ENCODE measurements around the gene TBC1D20. TPM values are rescaled to one million over a fixed set of nuclear protein-coding genes. Genes with fewer than 3 reads are reported as not detected.

The TBC1D20 gene
- polyA plus RNA-seq, 5 donors = 32.7 to 39.5 (median 36.3) TPM

DNA sequence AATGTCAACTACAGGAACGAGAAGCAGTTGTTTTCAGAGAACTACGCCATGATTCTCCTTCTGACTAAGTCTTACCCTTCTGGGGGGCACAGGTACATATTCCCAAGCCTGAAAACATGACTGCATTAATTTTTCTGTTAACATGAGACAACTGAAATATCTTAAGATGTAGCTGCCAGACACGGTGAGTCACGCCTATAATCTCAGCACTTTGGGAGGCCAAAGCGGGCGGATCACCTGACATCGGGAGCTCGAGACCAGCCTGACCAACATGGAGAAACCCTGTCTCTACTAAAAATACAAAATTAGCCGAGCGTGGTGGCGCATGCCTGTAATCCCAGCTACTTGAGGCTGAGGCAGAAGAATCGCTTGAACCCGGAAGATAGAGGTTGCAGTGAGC lies 21.7 kb downstream of the TBC1D20 start:
- no peak for DNase-seq

DNA sequence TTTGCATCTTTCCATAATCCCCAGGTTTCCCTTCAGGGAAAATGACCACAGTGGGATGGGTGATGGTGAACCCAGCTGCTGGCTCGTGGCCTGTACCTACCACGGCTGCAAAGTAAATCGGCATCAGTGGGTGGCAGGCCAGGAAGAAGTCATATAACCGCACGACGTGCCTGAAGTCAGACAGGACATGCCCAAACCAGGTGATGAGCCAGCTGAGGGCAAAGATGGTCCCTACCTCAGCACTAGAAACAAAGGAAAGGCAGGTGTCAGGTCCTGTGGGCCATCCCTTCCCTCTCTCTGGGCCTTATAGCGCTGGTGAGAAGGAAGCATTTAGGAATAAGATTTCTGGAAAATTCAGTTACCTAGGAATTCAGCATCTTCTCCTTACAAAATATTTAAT lies 22.2 kb downstream of the TBC1D20 start:
- DNase-seq = no peak

DNA sequence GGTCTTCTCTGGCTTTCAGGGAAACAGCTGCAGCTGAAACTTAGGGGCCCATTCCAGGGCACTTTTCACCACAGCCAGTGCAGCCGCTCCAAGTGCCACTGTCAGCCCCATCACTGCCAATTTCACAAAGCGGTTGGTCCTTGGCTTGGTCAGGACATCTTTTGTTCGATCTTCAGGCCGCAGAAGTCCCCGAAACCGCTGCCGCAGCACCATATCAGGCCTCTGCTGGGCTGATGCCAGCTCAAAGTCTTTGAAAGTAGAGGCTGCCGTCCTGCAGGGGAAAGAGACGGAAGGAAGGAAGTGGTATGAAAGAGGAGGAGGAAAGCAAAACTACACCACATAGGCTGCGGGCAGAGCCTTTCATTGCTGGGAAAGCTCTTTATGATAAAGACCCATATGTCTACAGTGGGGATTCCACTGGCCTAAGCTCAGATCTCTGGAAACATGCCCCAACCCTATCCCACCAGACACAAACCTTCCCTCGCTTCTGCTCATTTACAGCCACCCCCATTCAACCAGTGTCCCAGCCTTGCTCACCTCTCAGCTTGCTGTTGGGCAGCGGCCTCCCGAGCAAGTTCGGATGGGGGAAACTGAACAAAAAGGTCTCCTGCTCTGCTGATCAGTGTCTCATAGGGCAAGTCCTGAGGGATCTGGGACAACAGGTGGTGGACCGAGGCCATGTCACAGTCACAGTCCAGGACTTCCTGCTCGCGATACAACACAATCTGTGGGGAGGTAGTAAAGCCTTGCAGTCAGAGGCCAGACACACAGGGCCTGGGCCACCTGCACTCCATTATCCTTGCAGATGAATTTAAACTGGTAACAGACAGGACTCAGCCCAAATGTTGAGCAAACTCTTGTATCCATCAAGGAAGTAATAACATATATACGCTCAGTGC lies 23.5 kb downstream of the TBC1D20 start:
- no peak for DNase-seq

DNA sequence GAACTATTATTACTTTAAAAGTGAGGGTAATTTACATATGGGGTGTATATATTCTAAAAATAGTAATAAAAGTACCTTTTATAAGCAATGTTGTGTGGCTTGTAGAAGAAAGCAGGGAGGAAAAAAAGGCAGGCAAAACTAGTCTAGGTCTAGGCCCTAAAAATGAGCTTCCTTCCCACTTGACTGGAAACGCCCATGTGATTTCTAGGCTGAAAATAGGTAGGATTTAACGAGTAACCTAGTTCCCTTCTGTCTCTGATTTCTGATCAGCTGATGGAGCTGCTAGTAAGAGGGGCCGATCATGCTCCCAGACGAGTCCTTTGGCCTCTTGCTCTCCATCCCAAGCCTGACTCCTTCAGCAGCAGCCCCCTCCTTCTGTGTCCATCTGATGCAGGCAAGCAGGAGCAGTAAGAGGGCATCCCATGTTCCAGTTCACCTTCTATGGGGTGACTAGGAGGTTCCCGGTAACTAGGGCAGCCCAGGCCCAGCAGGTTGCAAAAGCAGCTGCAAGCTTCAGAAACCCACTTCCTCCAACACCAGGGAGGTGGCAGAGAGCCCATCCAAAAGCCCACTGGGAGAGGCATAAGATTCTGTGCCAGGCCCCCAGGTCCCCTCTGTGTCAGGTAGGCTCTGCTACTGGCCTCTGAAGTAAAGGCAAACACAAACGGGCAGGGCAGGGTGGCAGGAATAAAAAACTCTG lies 24.4 kb downstream of the TBC1D20 start:
- no peak for DNase-seq

DNA sequence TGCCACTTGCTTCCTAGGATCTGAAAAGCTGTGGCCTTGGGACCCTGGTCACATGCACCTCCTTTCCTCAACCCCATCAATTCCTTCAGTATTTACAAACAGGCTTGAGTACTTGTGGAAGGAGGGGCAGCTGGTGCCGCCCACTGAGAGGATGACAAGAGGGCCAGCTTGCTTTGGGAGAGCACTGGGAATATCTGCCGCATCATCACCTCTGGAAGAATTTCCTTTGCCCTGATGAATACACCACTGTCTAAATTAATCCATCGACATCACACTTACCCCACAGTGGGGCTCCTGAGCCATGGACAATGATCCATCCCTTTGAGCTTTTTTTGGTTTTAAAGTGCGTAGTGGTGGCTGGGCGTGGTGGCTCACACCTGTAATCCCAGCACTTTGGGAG lies 25.9 kb downstream of the TBC1D20 start:
- no peak for DNase-seq

DNA sequence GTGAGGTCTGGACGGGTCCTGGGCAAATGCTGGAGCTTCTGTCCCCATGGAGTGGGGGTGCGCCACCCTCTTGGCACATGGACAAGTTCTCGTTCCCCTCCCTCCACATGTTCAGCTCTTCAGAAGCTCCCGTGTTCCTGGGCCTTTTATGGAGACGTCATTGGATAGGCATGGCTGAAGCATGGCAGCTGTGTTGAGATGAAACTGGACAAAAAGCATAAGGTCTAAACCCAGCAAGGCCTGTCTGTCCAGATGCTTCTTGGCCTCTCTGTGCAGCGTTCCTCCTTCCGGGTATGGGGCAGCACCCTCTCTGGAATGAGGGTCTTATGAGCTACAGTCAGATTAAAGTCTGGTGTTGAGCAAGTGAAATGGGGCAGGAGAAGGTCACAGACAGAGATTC lies 26.8 kb downstream of the TBC1D20 start:
- no peak for DNase-seq

DNA sequence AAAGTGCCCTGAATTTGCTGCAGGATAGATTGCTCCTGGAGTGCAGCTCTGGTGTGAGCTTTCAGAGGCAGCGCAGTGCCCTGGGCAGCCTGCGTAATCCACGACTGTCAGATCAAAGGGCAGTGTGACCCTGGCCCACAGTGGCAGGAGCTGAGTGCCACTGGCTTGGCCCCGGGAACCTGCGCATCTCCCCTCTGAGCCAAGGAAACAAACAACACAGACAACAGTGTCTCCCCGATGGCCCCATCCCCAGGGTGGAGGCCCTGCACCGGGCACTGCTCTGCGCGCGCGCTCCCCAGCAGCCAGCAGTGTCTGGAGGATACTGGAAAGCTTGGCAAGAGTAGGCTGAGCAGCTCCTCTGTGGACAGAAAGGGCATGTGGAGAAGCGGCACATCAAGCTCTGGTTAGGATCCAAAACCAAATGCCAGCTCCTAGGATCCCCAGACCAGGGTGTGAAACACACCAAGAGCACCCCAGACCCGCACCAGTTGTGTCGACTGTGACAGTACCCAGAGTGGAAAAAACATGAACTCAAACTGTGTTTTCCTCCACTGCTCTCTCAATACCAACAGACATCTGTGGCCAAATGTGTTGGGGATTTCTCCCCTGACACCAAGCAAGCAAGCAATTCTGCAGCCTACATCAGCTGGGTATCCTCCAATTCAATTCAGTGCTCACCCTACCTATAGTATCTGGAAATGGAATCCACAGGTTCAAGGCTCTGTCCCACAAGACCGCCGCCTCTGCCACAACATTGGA lies 27.5 kb downstream of the TBC1D20 start:
- no peak for DNase-seq

DNA sequence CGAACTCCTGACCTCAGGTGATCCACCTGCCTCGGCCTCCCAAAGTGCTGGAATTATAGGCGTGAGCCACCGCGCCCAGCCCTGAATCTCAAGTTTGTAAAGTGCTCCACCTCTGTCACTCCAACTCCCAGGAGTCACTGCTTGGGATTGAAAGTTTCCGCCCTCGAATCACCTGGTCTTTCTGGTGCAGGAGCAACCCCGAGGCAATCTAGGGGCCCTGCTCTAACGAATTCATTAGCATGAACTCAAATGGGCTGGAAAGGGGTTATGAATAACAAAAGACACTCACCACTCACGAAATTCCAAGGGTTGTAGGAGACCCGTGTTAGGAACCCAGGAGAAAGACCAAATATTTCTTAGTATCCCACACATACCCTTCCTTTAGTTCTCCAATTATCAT lies 28.1 kb downstream of the TBC1D20 start:
- DNase-seq = no peak

DNA sequence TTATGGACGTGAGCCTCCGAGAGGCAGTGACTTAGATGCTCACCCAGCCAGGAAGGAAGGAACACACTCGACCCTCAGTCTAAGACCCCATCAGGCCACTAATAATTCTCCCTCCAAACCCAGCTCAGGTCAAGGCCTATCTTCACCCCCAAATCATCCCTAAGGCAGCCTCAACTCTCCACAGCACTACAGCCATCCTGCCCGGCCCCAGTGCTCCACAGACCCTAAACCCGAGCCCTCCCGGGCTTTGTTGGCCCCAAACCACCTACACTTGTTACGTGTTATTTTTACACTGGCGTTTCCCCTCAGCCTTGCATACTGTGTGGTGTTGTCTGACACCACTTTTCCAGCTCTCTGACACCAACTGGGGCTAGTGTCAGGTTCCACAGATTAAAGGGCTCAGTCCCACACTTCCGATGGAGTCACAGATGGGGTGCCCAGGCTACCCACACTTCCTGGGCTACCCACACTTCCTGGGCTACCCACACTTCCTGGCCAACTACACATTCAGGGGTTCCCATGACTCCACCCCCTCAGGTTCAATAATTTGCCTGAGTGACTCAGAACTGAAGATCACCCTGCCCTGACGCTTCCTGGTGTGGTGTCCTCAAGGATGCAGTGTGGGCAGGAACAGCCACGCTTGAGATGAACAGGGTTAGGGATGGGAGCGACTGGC lies 28.9 kb downstream of the TBC1D20 start:
- DNase-seq = no peak

DNA sequence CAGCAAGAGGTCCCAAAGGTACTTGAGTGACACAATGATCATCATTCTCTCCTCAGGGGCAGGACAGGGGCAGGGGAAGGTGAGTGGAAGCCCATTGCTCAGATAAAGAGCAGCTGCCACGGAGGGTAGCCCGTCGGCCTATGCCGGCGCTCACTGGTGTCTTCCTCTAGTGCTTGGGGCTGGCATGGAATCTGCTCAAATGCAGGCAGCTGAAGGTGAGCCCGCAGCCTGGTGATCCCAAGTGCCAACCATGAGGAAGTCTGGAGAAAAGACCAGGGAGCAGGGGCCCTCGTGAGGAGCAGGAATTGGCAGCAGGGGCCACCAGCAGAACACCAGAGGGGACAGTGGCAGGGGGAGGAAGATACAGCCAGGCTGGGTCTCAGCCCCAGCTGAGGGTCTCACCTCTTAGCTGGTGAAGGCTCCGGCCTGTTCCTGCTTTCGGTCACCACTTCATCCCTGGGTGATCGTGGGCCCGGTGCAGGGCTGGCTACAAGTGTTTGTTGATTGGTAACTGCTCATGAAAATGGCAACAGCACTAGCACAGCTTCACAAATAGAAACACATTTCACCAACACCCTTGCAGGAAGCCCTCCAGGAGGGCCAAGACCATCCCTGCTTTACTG lies 29.5 kb downstream of the TBC1D20 start:
- no peak for DNase-seq

DNA sequence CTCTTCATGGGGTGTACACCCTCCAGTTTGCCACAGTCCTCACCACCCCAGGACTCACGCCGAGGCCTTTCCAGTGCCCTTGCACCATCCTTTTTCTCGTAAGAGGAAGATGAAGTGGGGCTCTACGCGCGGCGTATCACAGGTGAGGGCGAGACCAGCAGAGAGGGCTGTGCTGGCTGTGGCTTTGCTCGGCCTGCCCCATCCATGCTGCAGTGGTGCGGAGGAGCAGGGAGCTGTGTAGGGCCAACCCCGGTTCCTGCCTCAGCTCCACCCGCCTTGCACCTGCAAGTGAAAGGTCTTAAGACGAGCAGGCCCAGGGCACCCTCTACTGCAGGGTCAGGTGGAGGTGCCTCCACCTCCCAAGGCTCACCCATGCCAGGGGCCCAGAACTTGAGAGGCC lies 30.1 kb downstream of the TBC1D20 start:
- no peak for DNase-seq

DNA sequence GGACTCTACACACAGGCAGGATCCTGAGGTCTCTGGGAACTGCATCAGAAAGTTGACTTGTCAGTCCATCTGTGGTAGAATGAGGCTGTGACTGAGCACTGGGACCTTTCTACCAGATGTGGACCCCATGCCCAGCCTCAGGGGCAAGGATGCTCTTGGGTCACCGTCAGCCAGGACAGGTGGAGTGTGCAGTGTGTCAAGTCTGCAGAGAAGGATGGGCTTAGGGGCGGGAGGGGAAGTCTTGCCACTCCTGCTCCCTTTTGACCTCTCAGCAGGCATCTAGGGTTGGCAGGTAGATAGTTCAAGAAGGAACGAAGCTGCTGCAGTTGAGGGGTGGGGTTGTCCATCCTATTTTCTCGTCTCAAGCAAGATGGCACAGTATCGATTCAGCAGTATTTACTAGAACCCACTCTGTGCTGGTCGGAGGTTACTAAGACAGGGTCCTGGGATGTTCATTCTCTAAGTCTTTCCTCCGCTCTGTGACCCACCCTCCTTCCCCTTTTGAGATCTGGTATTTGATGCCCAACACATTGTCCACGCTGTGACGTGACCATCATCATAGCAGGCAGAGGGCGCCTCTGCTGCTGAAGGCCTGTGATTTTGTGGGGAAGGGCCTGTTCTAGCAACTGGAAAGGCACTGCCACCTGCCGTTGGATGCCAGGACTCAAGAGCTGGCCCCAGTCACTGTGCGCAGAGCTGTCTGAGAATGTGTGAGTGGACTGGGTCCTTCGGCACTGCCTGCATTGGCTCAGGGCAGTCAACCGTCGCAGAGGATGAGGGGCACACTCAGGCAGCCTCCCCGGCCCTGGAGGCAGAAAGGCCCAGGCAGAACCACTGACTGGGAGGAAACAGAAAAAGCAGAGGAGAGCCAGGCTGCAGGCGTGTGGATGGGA lies 31.1 kb downstream of the TBC1D20 start:
- DNase-seq = peak; percentile 30 to 55

DNA sequence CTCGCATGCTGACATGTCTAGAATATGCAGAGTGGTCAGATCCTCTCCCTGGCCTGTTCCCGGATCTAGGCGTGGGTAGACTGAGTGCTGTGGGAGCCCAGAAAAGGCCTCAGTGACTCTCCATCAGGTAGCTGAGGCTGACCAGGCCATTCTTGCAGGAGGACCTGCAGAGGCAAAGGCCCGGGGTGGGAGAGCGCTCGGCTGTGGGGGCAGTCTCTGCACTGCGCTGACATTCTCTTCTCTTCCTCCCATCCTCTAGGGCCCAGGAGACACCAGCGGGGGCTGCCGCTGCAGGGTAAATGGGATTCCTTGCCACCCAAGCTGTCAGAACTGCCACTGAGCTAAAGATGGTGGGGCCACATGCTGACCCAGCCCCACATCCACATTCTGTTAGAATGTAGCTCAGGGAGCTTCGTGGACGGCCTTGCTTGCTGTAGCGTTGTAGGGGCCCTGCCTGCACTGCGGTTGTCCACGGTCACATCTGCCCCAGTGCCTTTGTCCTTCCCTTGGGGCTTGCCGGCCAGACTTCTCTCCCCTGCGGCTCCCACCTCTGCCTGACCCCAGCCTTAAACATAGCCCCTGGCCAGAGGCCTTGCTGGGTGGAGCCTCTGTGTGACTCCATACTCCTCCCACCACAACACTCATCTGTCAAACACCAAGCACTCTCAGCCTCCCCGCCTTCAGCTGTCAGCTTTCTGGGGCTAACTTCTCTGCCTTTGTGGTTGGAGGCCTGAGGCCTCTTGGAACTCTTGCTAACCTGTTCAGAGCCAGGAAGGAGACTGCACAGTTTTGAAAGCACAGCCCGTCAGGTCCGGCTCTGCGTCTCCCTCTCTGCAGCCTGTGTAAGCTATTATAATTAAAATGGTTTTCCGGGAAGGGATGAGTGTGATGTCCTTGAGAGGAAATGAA lies 32.0 kb downstream of the TBC1D20 start:
- no peak for DNase-seq

DNA sequence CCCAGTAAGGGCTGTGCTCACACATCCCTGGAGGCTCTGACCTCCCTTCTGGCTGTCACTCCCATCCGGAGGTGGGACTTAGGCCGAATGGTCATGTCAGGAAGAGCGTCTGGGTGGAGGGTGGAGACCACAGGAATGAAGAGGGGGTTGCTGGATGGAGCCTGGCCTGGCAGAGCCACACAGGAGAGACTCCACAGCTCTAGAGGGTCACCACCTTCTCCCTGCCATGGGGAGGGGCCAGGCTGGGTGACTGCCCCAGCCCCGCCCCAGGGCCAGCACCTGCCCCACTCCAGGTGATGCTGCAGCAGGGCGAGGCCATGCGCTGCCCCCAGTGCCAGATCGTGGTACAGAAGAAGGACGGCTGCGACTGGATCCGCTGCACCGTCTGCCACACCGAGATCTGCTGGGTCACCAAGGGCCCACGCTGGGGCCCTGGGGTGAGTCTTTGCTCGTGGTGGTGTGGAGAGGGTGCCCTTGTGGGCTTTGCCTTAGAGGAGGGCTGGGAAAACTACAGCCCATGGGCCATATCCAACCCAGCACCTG lies 33.6 kb downstream of the TBC1D20 start:
- no peak for DNase-seq

DNA sequence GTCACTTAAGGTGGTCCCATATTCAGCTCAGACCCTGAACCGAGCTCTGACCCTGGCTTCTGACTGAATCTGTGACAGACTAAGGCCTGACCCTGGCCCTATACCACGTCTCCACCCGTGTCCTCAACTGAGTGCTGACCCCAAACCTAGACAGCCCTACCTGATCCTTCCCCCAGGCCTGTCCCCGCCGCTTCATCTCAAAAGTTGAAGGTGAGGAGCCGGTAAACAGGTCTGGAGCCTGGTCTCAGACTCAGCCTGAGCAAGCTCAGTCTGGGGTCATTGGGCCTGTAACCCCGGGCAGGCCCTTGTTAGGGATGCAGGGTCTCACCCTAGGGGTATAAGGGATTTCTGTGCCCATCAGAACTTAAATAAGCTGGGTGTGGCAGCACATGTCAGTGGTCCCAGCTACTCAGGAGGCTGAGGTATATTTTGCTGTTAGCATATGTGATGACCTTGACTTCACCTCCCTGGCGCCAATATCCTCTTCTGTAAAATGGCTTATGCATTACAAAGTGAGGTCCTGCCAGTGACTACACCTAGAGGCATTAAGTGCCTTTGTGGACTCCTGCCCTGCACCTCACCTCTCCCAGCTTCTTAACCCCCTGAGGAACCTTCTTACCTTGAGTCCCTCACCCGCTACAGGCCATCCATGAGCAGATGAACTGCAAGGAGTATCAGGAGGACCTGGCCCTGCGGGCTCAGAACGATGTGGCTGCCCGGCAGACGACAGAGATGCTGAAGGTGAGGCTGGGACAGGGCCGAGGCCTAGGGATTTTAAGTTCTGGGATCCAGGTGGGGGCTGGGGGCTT lies 34.3 kb downstream of the TBC1D20 start:
- no peak for DNase-seq

DNA sequence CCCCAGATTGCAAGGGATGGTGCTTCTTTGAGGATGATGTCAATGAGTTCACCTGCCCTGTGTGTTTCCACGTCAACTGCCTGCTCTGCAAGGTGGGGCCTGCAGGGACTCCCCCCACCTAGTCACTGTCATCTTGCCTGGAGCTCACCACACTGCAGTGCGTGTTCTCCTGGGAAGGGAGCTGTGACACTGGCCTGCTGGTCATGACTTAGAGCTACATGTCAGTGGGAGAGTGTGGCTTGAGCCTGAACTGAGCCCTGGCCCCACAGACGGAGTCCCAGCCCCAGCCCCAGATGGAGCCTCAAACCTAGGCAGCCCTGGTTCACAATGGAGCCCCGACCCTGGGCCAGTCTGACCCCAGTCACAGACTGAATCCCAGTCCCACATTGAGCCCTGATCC lies 34.9 kb downstream of the TBC1D20 start:
- no peak for DNase-seq

DNA sequence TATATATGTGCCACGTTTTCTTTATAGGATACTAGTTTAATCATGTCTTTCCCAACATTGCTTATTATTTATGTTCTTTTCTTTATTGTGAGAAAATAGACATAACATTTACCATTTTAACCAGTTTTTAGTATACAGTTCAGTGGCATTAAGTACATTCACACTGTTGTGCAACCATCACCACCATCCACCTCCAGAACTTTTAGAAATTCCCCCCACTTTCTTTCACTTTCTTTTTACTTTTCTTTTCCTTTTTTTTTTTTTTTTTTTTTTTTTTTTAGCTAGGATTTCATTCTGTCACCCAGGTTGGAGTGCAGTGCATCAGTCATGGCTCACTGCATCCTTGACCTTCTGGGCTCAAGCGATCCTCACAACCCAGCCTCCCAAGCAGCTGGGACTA lies 35.8 kb downstream of the TBC1D20 start:
- no peak for DNase-seq

DNA sequence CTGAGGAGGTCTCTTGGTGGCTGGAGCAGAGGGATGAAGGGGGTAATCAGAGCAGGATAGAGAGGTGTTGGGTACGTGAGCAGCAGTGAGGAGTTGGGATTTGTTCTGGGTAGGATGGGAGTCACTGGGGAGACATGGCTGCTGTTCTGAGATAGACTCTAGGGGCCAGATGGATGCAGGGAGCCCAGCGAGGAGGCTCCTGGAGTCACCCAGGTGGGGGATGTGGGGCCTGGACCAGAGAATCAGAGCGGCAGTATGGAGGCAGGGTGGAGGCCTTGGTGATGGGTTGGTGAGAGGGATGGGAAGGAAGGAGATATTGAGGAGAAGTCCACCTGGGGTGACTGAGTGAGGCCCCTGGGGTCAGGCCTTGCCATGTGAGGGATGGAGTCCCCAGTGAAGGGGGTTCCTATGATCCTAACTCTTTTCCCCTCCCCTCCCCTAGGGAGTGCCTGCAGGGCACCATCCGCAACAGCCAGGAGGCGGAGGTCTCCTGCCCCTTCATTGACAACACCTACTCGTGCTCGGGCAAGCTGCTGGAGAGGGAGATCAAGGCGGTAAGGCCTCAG lies 40.6 kb downstream of the TBC1D20 start:
- no peak for DNase-seq
